Measurements from ENCODE around the gene PGAM1. TPM values are rescaled to one million over a fixed set of nuclear protein-coding genes. Genes with fewer than 3 reads are reported as not detected.
"Not testable (repeated sequence)": the region's sequence is repeated elsewhere in the genome, so short reads cannot be mapped to it uniquely, and the experiment has no call there.

Gene PGAM1
- total and polyA plus RNA-seq, 9 of the 15 experiments (the other 6 are each of a cell fraction or from before 2014, with no cell fraction given), result 40.3 to 559 (median 269) TPM

DNA sequence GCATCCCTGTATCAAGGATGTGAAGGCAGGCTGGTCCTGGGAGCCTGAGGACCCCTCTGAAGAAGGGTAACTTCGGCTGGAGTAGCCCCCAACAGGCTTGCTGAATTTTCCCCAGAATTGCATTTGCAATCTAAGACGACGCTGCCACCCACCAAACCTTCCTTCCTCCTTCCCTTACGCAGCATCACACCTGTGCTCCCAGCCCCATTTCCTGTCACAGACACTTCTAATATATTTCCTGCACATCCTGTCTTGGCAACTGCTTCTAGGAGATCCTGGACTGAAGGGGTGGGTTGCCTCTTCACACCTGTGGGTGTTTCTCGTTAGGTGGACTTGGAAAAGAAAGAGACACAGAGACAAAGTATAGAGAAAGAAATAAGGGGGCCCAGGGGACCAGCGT lies 9.4 kb upstream of the PGAM1 start:
- FAIRE-seq (no peak), ATAC-seq (no peak), DNase-seq (ENCODE audit: extremely low read depth in 1 of 4, low spot score in 3 of 4) (no peak)
- Histone ChIP-seq H3K4me3 (no peak overlapping the region), H3K4me2 (ENCODE audit: insufficient read depth, low read length) (no peak overlapping the region), H3K27me3 (ENCODE audit: control insufficient read depth in 2 of 2, insufficient read depth in 2 of 2, low read length in 2 of 2) (no peaks in the 10 kb centered on the region), H4K20me1 (replicated peaks; ENCODE audit: control insufficient read depth, insufficient read depth, low read length) (no peaks in the 10 kb centered on the region), H3K4me1 (replicated peaks in 1 of 2; ENCODE audit: control insufficient read depth in 2 of 2, insufficient read depth in 2 of 2, low read length in 2 of 2) (peaks cover 16 to 26% of the 10 kb centered on the region in 2 experiments; a peak in 3 of 5 replicates), H3K9me1 (ENCODE audit: control insufficient read depth, insufficient read depth, low read length) (no peaks in the 10 kb centered on the region), H3K9ac (ENCODE audit: insufficient read depth in 1 of 2, low read depth in 2 of 2, low read length in 2 of 2) (no peak overlapping the region), H3K9me3 (replicated peaks; ENCODE audit: control insufficient read depth, insufficient read depth, low read depth, low read length) (no peaks in the 10 kb centered on the region), H3K79me2 (ENCODE audit: control insufficient read depth, insufficient read depth, low read length) (no peaks in the 10 kb centered on the region), H3K36me3 (ENCODE audit: control insufficient read depth, insufficient read depth, low read length) (no peaks in the 10 kb centered on the region; the same call in 2 of the 3 replicates), H3K27ac (ENCODE audit: extremely low read depth, low read depth, low read length) (no peak overlapping the region; the same call in 2 of the 3 replicates), H2AFZ (ENCODE audit: low read depth, low read length) (no peak overlapping the region)
- 93% methylated on average over 3 of the region's 6 CpGs for WGBS (ENCODE audit: insufficient coverage, low coverage, missing lambda C conversion rate)
- in situ Hi-C loops (cut with MboI), result no loop called here
- TF ChIP-seq ZNF699 (CRISPR knock-in tag; IDR thresholded peaks at IDR 0.05; ENCODE audit: insufficient replicate concordance) (no peak), ZC3H4 (CRISPR knock-in tag; IDR thresholded peaks at IDR 0.05; ENCODE audit: borderline replicate concordance) (no peak)
- TF ChIP-seq, protein P1, sequence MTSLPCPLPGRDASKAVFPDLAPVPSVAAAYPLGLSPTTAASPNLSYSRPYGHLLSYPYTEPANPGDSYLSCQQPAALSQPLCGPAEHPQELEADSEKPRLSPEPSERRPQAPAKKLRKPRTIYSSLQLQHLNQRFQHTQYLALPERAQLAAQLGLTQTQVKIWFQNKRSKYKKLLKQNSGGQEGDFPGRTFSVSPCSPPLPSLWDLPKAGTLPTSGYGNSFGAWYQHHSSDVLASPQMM (CRISPR knock-in tag; IDR thresholded peaks at IDR 0.05), result no peak
- BruUV-seq (replicated peaks), result no TSS peak
- ChIA-PET CTCF (ENCODE audit: low intra/inter-chr PET ratio) (no interaction called here), POLR2A (no interaction called here)
- intact Hi-C loops (cut with micrococcal nuclease), result no loop called here

DNA sequence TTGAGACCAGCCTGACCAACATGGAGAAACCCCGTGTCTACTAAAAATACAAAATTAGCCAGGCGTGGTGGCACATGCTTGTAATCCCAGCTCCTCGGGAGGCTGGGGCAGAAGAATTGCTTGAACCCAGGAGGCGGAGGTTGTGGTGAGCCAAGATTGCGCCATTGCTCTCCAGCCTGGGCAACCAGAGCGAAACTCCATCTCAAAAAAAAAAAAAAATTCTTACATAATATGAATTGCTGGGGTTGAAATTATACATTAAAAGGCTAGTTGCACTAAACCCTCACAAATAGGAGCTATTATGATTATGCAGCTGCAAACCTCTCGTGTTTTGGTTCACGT lies 2.3 kb upstream of the PGAM1 start:
- H3K9me3 ChIP-seq (replicated peaks; ENCODE audit: control insufficient read depth, insufficient read depth, low read depth, low read length); intact Hi-C loops (cut with micrococcal nuclease); FAIRE-seq; BruUV-seq (replicated peaks); ATAC-seq; DNase-seq (ENCODE audit: extremely low read depth in 1 of 4, low spot score in 3 of 4); H3K9me1 ChIP-seq (ENCODE audit: control insufficient read depth, insufficient read depth, low read length); H3K27me3 ChIP-seq (ENCODE audit: control insufficient read depth in 2 of 2, insufficient read depth in 2 of 2, low read length in 2 of 2); H3K9ac ChIP-seq (ENCODE audit: insufficient read depth in 1 of 2, low read depth in 2 of 2, low read length in 2 of 2); H3K27ac ChIP-seq (ENCODE audit: extremely low read depth, low read depth, low read length); H2AFZ ChIP-seq (ENCODE audit: low read depth, low read length); in situ Hi-C loops (cut with MboI); H3K4me2 ChIP-seq (ENCODE audit: insufficient read depth, low read length); CTCF ChIA-PET (ENCODE audit: low intra/inter-chr PET ratio); H3K4me3 ChIP-seq: not testable (repeated sequence)
- H3K36me3 ChIP-seq (ENCODE audit: control insufficient read depth, insufficient read depth, low read length), result peaks cover 19% of the 10 kb centered on the region
- WGBS (ENCODE audit: insufficient coverage, low coverage, missing lambda C conversion rate), result 68% methylated on average over 4 of the region's 8 CpGs
- peaks cover 3 to 12% of the 10 kb centered on the region in 2 experiments; a peak in 4 of 5 replicates for H3K4me1 ChIP-seq (replicated peaks in 1 of 2; ENCODE audit: control insufficient read depth in 2 of 2, insufficient read depth in 2 of 2, low read length in 2 of 2)
- POLR2A ChIA-PET, result interaction anchor here (0.6 to 1.2 kb wide), 3 partner anchors 10 to 286 kb away, joined by 3 to 4 read pairs (median 3); no protein-coding TSS in a partner anchor
- H3K79me2 ChIP-seq (ENCODE audit: control insufficient read depth, insufficient read depth, low read length), result peaks cover 27% of the 10 kb centered on the region
- H4K20me1 ChIP-seq (replicated peaks; ENCODE audit: control insufficient read depth, insufficient read depth, low read length), result peaks cover 11% of the 10 kb centered on the region

Measured in K562 (cell line).